GM18867 (cell line): ENCODE data around the gene QSOX1.

Experiments used
- ATAC-seq: cut with Tn5 transposase; IDR thresholded peaks from one replicate; pipeline ENCODE4 v1.9.1; 2021; ENCODE audit warnings: mild to moderate bottlenecking, moderate library complexity; ENCODE audit not compliant: unreplicated experiment

QSOX1 gene

DNA sequence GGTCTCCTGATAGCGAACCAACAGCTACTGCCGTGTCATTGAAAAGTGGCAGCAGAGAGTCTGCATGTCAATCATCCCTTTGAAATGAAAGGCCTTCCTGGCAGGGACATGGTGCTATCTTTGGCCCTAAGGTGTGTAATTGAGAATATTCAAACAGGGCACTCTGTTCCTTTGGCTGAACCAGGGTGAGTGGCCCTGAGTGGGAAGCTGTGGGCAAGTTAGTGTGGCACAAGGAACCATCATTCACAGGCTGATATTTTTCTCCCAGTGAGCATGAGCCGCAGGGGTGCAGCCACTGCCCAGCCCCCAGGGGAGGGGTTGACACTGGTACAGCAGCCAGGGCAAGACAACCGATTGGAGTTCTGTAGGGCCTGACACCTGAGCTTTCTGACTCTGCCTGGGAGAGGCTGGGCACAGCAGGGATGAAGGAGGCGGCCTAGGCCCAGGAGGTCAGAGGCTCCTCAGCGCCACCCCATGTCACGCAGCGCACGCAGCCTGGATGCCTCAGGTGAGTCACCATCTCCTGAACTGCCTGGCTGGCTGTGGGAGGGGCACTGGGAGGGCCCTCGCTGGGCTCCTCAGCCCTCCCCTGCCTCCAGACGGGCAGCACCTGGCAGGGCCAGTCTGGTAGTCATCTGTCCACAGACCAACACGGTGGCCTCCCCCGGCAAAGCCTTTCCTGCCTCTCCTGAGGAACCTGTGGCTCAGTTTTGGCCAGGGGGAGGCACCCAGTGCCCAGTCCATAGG, 13.2 kb downstream of the QSOX1 start:
- no peak for ATAC-seq

- ATAC-seq, result peak; percentile 80
Observed at GRCh38 chr1:180168786-180169639, 14.3 kb downstream of the QSOX1 start.

GRCh38 chr1:180169640-180170195, 15.0 kb downstream of the QSOX1 start:
- no peak for ATAC-seq

- no peak for ATAC-seq
Observed at GRCh38 chr1:180170546-180171151, 16.0 kb downstream of the QSOX1 start.

DNA sequence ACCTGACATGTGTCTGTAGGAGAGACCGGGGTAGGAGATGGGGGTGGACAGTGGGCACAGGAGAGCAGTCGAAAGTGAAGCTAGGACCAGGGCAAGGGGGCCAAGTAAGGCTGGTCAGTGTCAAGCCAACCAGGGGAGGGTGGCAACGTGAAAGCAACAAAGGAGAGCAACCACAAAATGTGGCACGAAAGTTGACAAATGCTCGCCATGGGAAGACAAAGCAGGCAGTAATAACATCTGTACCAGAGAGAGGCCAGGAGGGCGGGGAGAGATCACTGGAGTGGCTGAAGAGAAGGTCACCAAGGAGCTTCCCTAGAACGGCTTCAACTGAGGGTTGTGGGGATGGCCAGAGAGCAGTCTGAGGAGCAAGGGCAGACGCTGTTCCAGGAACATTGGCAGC, 17.0 kb downstream of the QSOX1 start:
- ATAC-seq, result no peak

- no peak for ATAC-seq
Observed at GRCh38 chr1:180173451-180173850, 18.8 kb downstream of the QSOX1 start.

DNA sequence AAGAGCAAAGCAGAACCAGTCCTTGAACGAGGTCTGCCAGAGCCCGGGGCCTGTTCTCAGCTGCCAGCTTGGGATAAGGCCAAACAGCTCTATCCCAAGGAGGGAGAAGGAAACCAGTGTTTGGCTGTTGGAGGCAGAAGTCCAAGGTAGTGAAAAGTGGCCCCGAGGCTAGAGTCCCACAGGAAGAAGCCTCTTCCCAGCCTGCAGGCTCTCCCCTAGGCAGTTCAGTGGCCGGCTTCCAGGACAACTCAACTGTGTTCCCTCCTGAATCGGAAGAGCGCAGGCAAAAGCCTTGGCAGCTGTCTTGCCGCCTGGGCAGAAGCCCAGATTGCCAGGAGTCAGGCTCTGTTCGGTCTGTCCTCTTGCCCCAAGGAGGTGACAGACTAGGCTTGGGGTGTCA, 19.3 kb downstream of the QSOX1 start:
- ATAC-seq, result no peak

DNA sequence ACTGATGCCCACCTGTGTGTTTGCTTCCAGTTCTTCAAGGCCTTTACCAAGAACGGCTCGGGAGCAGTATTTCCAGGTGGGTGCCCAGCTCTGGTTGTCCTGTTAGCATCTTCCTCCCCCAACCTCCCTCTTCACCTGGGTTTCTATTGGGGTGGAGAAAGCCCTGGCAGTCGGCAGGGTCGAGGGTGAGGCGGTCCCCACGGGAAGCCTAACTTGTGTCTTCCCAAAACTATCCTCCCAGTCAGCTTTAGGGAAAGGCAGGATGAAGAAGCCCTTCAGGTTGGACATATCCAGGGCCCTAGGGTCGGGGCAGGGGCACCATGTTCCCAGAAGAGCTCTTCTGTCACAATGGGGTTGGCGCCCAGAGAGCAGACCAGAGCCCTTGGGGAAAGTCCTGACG, 20.6 kb downstream of the QSOX1 start:
- ATAC-seq, result no peak

- ATAC-seq, result no peak
Observed at GRCh38 chr1:180175806-180176205, 21.1 kb downstream of the QSOX1 start.

GRCh38 chr1:180176965-180177364, 22.3 kb downstream of the QSOX1 start:
- ATAC-seq, result no peak

DNA sequence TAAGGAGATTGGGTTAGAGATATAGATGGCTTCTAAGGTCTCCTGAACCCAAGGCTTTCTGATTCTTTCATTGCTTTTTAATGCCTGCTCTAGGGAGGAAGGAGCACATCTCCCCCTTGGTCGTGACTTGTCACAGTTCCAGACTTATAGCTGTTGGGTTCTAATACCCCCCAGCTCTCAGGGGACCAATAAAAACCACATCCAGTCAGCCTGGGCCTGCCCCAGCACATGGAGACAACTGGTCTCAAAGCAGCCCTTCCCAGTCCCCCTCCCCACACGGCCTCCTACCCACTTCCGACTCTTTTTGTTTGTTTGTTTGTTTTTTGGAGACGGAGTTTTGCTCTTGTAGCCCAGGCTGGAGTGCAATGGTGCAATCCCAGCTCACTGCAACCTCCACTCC, 23.3 kb downstream of the QSOX1 start:
- ATAC-seq, result no peak

DNA sequence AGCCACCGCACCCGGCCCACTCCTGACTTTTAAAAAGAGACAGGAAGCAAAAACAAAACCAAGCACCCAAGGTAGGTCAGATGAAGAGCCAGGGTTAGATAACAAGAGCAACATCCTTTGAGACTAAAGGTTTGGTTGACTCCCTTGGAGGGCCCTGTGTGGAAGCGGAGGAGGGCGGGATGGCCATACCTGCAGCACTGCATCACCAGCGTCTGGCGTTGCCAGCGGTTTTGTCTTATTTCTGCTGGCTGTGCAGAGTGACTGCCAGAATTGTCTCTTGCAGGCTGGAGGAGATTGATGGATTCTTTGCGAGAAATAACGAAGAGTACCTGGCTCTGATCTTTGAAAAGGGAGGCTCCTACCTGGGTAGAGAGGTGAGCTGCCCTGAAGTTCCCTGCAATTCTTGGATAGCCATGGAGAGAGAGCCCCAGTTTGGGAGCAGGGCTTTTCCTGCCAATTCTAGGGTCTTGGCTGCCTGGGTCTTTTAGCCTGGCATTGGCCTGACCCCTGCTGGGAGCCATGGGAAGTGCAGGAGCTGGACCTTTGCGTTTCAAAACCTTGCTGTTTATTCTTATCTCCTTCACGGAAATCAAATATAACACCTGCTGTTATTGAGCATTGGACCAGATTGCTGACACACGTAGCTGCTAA, 24.0 kb downstream of the QSOX1 start:
- ATAC-seq, result peak; percentile 63

- ATAC-seq, result no peak
Observed at GRCh38 chr1:180179162-180179957, 24.7 kb downstream of the QSOX1 start.

DNA sequence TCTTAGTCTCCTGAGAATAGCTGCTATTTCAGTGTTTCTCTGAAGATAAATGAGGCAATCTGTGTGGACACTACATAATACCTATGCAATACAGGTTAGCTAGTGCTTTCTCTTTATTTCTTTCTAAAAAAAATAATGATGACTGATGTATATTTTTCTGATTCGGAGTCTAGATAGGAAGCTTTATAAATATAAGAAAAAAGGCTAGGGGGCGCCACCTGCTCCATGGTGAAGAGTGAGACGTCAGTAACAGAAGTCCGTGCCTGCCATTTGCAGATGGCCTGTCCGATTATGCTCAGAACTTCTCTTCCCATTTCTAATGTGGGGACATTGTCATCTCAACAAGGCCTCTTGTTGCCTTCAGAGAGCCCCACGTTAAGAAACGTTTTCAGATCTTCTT, 26.4 kb downstream of the QSOX1 start:
- ATAC-seq, result no peak

- ATAC-seq, result no peak
Observed at GRCh38 chr1:180181996-180182642, 27.4 kb downstream of the QSOX1 start.

GRCh38 chr1:180182643-180183311, 28.1 kb downstream of the QSOX1 start:
- no peak for ATAC-seq

DNA sequence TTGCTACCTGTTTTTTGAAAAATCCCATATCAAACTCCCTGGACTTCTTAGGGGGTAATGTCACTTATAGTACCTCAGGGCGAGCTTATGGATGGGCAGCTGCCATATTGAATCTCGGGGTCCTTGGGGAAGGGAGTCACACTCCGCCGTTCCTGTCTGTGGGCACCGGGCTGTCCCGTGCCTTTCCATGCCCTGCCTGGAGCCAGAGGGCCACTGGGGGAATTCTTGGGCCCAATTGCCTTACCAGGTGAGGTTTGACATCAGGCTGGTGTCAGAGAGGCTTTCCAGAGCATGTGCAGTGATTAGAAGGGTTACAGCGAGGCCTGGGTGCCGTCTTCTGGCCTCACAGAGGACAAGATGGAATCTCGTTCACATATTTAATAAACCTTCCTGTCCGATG, 28.8 kb downstream of the QSOX1 start:
- no peak for ATAC-seq

DNA sequence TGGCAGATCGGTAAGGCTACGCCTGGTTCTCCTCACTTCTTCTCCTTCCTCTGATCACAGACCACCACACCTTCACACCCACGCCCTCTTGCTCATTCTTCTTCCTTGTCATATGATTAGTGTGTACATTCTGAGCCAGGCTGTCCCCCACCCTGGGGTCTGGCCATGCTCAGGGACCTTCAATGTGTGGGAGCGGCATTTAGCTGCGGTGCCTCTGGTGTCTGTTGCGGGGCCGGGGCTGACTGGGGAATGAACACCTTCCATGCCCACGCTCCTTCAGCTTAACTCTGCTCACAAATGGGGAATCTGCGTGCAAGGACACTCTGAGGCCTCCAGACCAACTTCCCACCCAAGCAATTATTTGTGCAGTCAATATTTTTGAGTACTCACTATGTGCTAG, 29.4 kb downstream of the QSOX1 start:
- ATAC-seq, result no peak

GRCh38 chr1:180185281-180185680, 30.6 kb downstream of the QSOX1 start:
- ATAC-seq, result no peak
